ENCODE data around the gene PLCH1.

DNA sequence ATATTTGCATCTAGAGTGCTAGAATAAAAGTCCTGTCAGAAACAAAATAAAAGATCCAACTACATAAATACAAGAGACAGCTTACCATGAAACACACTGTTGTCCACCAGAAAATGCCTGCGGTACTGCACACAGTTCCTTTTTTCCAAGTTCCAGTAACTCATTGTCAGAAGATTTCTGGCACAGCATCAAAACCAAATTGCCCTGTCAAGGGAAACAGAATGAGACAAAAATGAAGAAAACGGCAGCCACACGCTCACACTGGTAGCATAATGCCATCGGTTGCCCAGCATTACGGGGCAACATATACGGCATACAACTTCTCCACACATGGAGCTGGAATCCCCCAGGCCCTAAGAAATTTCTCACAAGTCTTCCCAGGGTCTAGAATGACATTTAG is 40.8 kb downstream of the PLCH1 start:
- TF ChIP-seq, protein P1, sequence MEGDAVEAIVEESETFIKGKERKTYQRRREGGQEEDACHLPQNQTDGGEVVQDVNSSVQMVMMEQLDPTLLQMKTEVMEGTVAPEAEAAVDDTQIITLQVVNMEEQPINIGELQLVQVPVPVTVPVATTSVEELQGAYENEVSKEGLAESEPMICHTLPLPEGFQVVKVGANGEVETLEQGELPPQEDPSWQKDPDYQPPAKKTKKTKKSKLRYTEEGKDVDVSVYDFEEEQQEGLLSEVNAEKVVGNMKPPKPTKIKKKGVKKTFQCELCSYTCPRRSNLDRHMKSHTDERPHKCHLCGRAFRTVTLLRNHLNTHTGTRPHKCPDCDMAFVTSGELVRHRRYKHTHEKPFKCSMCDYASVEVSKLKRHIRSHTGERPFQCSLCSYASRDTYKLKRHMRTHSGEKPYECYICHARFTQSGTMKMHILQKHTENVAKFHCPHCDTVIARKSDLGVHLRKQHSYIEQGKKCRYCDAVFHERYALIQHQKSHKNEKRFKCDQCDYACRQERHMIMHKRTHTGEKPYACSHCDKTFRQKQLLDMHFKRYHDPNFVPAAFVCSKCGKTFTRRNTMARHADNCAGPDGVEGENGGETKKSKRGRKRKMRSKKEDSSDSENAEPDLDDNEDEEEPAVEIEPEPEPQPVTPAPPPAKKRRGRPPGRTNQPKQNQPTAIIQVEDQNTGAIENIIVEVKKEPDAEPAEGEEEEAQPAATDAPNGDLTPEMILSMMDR (optimal IDR thresholded peaks at IDR 0.05 in 1 of 3, IDR thresholded peaks at IDR 0.05 in 1 of 3, conservative IDR thresholded peaks at IDR 0.05 in 1 of 3; ENCODE audit: extremely low read depth in 1 of 3, insufficient read depth in 2 of 3, low read length in 3 of 3) = no peak
- no peak for TF ChIP-seq EZH2 (IDR thresholded peaks at IDR 0.05; ENCODE audit: low read length)
